HG02763 (cell line): ENCODE measurements around the gene DUSP15.
"Not testable (repeated sequence)": the region's sequence is repeated elsewhere in the genome, so short reads cannot be mapped to it uniquely, and the experiment has no call there.

Experiments
- ATAC-seq: cut with Tn5 transposase; IDR thresholded peaks from one replicate; pipeline ENCODE4 v1.9.1; 2021; ENCODE audit warnings: mild to moderate bottlenecking, moderate library complexity; ENCODE audit not compliant: unreplicated experiment

DUSP15 gene, protein sequence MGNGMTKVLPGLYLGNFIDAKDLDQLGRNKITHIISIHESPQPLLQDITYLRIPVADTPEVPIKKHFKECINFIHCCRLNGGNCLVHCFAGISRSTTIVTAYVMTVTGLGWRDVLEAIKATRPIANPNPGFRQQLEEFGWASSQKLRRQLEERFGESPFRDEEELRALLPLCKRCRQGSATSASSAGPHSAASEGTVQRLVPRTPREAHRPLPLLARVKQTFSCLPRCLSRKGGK

GRCh38 chr20:31869942-31870725 lies at the start of gene DUSP15, which contains the start of gene TTLL9:
Gene DUSP15, minus strand, starts transcription at chr20:31870527. Its CDS starts 190 bp downstream, at chr20:31870337.
Gene TTLL9, plus strand, starts transcription at chr20:31870634. Its CDS starts 493 bp downstream, at chr20:31871127.
- no peak for ATAC-seq

GRCh38 chr20:31919410-31920155 lies 49.3 kb upstream of the DUSP15 start:
- no peak for ATAC-seq

DNA sequence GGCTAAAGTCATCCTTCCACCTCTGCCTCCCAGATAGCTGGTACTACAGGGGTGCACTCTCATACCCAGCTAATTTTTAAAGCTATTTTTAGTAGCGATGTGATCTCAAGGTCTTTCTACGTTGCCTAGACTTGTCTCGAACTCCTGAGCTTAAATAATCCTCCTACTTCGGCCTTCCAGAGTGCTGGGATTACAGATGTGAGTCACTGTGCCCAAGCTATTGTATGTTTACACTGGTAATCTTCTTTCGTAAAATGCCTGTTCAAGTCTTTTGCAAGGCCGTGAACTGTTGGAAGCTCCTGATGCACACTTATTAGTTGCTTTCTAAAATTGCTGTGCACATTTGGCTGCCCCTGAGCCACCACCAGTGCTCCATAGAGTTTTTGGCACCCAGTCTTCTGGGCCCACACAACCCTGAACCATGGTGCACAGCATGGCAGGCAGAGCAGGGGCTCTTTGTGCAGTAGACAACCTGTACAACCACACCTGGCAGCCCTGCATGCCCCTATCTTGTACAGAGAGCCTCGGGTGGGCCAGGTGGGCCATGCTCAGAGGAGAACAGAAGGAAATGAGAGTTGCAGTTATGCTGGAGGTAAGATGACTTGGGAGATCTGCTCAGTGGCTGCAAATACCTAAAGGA lies 48.3 kb upstream of the DUSP15 start:
- no peak for ATAC-seq

DNA sequence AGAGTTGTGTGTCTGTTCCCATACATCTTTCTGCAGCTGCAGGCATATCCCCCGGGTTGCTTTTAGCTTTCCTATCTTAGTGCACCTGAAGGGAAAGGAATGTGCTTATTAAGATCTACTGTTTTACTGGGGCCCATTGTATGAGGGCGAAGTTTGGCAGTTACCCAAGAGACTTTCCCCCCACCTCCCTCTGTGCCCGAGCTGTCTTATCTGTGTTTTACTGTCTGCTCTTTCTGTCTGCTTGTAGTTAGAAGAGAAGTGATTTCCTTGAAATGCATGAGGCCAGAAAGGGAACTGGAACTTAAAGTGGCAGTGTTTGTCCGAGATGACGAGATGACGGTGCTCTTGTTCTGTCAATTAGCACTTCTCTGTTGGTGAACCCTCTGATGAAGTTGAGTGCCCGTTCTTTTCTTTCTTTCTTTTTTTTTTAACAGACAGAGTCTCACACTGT lies 47.7 kb upstream of the DUSP15 start:
- ATAC-seq = not testable (repeated sequence)

DNA sequence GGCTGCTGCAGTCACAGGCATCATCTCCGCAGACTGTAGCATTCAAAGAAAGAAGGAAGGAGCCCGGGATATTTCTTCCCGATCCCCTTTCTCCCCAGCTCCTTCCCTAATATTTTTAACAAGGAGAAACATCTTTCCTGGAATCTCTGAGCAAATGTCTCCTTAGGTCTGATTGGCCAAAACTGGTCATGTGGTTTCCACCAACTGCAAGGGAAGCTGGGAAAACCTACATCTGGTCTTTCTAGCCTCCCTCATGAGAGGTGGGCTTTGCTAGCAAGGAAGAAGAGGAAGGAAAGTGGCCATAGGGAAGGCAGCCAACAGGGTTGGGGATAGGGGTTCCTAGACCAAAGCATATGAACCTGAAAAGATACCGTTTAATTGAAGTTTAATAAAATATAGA lies 46.4 kb upstream of the DUSP15 start:
- no peak for ATAC-seq

- no peak for ATAC-seq
Measured at GRCh38 chr20:31915491-31916280, 45.4 kb upstream of the DUSP15 start.

DNA sequence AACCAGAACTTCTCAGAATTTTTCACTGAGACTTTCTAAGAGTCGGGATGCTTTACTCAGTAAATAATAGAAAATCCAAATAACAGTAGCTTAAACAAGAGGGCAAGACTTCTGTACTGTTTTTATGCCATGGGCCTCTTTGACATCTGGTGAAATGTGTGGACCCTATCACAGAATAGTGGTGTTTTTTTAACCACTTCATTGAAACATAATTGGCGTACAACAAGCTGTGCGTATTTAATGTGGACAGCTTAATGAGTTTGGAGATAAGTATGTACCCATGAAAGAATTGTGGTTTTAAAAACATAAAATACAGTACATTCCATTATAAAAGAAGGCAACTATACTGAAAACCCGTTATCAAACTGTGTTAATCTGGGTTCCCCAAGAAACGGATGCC lies 43.8 kb upstream of the DUSP15 start:
- no peak for ATAC-seq

DNA sequence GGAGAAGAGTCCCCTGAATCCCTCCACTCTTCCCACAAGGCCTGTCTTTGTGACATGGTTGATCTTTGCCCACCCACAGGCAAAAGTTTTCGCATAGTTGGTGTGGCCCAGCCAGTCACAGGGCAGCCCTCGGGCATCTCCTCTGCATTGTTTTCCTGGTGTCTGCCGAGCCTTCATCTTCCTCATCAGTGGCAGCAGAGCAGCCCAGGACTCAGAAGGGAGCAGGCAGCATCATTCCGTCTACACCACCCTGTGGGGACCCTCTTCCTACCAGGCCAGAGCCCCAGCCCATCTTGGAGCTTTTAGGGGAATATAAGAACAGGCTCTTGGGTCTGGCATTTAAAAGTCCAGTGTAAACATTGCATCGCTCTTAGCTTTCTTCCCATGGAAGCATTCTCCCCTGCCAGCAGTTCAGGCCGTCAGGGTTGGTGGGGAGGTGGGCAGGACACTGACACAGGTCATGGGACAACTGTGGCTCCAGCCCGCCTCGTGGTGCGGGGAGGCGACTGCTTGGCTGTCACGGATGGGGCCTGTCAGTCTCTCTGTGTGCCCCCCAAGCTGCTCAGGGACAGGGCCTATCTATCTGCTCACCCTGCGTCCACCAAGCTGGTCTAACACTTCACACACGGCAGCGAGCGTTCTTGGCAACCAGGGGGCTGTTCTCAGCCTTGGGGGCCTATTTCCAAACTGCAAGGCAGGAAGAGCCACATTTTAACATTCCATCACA lies 43.3 kb upstream of the DUSP15 start:
- ATAC-seq = no peak

DNA sequence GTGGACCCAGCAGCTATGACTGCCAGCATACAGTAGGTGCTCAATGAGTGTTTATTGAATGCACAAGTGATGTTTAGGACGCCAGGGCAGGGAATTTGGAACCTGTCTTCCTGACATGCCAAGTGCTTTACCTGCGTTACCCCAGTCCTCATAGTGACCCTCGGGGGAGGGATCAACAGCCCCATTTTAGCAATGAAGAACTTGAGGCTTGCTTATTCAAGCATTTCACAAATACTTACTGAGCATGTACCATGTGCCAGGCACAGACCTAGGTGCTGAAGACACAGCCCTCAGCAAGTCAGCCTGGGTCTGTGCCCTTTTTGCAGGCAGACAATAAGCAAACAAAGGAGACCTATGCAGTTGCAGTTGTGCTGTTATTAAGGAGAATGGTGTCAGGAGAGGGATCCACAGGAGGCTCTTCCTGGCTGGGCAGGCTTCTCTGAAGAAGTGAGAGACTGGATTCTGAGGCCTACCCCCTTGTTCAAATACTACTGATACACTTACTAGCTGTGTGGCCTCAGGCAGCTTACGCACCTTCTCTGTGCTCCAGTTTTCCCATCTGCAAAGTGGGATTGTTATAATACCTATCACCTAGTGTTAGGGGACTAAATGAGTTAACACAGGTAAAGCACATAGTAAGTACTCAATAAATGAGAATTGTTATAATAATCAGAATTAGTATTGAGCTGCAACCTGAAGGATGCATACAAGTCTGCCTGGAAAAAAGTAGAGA lies 39.9 kb upstream of the DUSP15 start:
- ATAC-seq = no peak

DNA sequence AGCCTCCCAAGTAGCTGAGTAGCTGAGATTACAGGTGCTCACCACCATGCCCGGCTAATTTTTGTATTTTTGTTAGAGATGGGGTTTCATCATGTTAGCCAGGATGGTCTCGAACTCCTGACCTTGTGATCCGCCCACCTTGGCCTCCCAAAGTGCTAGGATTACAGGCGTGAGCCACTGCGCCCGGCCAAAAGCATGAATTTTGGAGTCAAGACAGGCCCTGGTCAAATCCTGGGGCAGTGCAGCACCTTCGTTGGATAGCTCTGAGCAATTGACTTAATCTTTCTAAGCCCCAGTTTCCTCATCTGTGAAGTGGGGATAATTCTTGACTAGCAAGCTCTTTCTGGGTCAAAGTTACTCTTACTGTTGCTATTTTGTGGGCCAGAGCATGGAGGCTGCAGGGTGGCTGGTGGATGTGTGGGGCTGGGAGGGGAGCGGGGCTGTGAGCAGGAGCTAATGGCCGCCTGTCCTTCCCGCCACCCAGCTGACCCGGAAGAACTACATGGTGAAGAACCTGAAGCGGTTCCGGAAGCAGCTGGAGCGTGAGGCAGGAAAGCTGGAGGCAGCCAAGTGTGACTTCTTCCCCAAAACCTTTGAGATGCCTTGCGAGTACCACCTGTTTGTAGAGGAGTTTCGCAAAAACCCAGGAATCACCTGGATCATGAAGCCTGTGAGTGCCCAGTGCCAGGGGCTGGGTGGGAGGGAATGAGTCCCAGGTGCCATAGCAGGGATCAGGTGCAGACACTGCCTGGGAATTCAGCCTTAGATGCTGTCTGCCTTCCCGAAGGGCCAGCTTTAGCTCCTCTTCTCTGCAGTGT lies 39.1 kb upstream of the DUSP15 start:
- ATAC-seq = no peak

GRCh38 chr20:31908424-31908823 lies 38.1 kb upstream of the DUSP15 start:
- ATAC-seq = no peak

DNA sequence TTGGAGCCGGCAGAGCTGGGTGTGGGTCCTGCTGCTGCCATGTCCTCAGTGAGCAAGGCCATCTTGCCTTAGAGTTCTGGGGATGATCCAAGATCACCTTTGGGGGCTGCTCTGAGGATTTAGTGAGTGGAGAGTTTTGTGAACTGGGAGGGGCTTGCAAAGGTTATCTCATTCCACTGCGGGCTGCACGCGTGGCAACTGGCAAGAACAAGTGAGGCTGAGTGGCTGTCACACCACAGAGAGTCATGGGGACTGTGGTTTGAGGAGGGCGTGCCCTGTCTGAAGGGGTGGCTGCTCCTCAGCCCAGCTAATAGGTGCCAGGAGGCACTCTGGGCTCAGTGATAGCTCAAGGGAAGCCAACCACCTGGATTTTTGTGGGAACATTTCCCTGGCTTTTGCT lies 37.7 kb upstream of the DUSP15 start:
- ATAC-seq = no peak

DNA sequence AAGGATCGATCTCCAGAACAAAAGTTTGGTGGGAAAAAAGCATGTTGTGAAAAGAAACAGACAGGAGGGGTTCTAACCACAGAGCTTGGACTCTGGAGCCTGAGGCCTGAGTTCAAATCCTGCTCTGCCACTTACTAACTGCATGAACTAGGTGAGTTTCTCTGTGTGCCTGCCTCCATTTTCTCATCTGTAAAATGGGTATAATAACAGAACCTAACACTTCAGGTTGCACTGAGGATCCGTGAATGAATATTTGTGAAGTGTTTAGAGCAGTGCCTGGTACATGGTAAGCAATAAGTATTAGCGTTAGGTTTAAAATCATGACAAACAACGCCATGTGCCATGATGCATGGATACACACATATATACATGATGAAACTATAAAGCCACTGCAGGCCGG lies 36.7 kb upstream of the DUSP15 start:
- ATAC-seq = no peak

- no peak for ATAC-seq
Measured at GRCh38 chr20:31906001-31906400, 35.7 kb upstream of the DUSP15 start.

- ATAC-seq = no peak
Measured at GRCh38 chr20:31903627-31904386, 33.5 kb upstream of the DUSP15 start.

DNA sequence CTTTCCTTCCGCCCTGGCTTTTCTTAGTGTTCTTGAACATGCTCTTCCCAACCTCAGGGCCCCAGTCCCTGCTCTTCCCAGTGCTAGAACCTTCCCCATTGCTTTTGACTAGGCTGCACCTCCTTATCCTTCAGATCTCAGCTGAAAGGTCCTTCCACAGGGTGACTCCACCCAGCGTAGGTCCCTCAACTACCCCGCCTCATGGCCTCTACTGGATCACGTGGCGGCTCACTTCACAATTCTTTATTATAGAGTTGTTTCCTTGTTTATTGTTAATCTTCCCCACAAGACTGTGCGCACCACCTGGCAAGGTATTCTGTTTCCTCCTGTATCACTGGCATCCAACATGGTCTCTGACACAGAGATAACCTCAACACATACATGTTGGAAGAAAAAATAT lies 31.3 kb upstream of the DUSP15 start:
- no peak for ATAC-seq

GRCh38 chr20:31897541-31897940 lies 27.2 kb upstream of the DUSP15 start:
- no peak for ATAC-seq
